Raji (cell line): ENCODE data around the gene HLA-DPA1.

ENCODE experiments used
- POLR2A ChIP-seq: IDR thresholded peaks from 2 replicates; pipeline ENCODE4 v1.6.1; 2011; ENCODE audit warnings: low read depth, low read length, control low read depth; ENCODE audit not compliant: insufficient read depth

The HLA-DPA1 gene

GRCh38 chr6:33073431-33073871 lies at the start of gene HLA-DPA1:
Gene HLA-DPA1, minus strand, starts transcription at chr6:33073649.
- peak; percentile 99 for TF ChIP-seq POLR2A

- no peak for TF ChIP-seq POLR2A
These were observed 49.7 kb upstream of the HLA-DPA1 start for GRCh38 chr6:33123181-33123580.

- TF ChIP-seq POLR2A = no peak
These were observed 46.6 kb upstream of the HLA-DPA1 start for GRCh38 chr6:33120001-33120400.

DNA sequence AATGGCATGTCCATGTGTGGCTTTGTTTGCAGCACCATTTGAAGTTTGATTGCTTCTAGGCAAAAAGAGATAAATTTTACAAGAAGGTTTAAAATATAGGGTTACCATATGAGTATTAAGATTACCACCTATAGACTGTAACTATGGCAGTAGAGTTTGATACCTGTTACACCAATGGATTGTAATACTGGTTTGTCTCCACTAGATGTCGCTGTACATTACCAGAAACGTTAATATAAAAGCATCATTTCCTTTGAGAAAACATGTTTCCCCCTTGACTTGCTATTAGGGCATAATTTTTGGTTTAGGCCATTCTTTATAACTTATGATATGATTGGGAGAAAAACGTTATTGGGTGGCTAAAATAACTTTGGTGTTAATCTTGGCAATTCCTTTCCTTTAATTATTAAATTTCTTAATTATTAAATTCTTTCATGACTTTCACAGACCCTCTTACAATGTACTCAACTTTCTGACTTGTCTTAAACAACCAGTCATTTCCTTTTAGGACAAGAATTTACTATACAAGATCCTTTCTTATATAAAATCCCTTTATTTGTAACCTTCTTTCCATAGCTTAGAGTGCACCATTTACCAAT lies 45.2 kb upstream of the HLA-DPA1 start:
- no peak for TF ChIP-seq POLR2A

GRCh38 chr6:33117811-33118277 lies 44.4 kb upstream of the HLA-DPA1 start:
- no peak for TF ChIP-seq POLR2A

GRCh38 chr6:33116841-33117711 lies 43.6 kb upstream of the HLA-DPA1 start:
- TF ChIP-seq POLR2A = no peak

DNA sequence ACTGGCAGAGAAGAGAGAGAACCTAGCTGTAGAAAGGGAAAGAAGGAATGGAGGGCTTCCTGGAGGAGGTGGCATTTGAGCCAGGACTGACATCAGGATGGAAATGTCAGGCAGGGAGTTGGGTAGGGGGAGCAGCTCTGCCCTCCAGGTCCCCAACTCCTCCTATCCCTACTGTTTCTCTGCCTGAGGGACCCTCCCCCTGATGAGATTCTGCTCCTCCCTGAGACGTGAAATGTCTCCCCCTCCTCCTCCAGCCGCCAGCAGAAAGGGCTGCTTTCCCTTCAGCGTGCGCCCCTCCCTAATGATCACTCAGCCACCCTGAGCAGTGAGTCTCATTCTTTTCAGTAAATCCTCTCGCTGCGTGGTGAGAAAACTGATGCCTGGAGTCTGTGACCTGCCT lies 43.0 kb upstream of the HLA-DPA1 start:
- TF ChIP-seq POLR2A = no peak

DNA sequence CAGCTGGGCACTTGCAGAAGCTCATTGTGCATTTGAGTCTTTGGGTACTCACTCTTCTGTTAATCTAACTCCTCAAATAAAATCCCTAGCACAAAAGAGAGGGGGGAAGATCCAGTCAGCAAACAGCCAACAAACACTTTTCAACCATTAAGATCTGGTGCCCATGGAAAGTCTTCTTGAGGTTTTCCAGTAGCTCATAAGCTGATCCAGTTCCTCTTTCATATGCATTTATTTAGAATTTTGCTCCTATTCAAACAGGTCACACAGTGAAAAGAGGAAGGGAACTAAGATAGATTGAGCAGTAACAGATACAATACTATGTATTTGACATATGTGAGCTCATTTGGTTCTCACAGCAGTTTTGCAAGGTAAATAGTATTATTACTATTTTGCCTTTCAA lies 41.0 kb upstream of the HLA-DPA1 start:
- TF ChIP-seq POLR2A = no peak

GRCh38 chr6:33113755-33114154 lies 40.3 kb upstream of the HLA-DPA1 start:
- no peak for TF ChIP-seq POLR2A

GRCh38 chr6:33112148-33112547 lies 38.7 kb upstream of the HLA-DPA1 start:
- no peak for TF ChIP-seq POLR2A

GRCh38 chr6:33108307-33108706 lies 34.9 kb upstream of the HLA-DPA1 start:
- TF ChIP-seq POLR2A = no peak

GRCh38 chr6:33107641-33108040 lies 34.2 kb upstream of the HLA-DPA1 start:
- TF ChIP-seq POLR2A = no peak

GRCh38 chr6:33105916-33106871 lies 32.7 kb upstream of the HLA-DPA1 start:
- no peak for TF ChIP-seq POLR2A

- no peak for TF ChIP-seq POLR2A
These were observed 31.9 kb upstream of the HLA-DPA1 start for GRCh38 chr6:33105386-33105785.

GRCh38 chr6:33104887-33105286 lies 31.4 kb upstream of the HLA-DPA1 start:
- no peak for TF ChIP-seq POLR2A
